ENCODE measurements around the gene RAB3A. TPM values are rescaled to one million over a fixed set of nuclear protein-coding genes. Genes with fewer than 3 reads are reported as not detected.

The RAB3A gene
- total and polyA plus RNA-seq, 9 of the 15 experiments (the other 6 are each of a cell fraction or from before 2014, with no cell fraction given) = 0.17 to 5.1 (median 0.90) TPM; not detected in 1

DNA sequence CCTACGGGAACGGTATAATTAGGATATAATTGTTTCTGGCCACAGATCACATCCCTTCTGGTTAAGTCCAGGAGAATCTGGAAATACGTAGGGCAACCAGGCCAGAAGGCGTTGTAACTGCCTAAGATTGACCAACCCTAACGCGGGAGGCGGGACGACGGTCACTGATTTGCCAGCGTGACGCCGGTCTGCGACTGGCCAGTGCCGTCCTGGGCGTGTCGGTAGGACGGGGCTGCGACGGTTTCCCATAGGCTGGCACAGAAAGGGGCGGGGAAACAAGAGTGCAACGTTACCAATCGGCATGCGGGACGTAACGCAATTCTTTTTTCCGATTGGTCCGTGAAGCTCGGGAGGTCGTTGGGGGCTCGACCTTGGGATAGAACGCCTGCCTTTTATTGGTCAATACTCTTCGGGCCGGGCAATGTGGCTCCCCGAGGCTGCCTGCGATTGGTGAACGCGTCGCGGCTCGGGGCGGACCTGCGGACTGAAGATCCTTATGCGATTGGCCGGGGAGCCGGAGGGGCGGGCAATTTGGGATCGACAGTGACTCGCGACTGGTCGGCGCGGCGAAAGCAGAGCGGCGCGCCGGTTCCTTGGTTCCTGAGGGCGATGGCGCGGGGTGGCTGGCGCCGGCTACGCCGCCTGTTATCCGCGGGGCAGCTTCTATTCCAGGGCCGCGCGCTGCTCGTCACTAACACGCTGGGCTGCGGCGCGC is 11.0 kb downstream of the RAB3A start, which contains the start of gene MPV17L2 (continued):
- TF ChIP-seq, protein P1, sequence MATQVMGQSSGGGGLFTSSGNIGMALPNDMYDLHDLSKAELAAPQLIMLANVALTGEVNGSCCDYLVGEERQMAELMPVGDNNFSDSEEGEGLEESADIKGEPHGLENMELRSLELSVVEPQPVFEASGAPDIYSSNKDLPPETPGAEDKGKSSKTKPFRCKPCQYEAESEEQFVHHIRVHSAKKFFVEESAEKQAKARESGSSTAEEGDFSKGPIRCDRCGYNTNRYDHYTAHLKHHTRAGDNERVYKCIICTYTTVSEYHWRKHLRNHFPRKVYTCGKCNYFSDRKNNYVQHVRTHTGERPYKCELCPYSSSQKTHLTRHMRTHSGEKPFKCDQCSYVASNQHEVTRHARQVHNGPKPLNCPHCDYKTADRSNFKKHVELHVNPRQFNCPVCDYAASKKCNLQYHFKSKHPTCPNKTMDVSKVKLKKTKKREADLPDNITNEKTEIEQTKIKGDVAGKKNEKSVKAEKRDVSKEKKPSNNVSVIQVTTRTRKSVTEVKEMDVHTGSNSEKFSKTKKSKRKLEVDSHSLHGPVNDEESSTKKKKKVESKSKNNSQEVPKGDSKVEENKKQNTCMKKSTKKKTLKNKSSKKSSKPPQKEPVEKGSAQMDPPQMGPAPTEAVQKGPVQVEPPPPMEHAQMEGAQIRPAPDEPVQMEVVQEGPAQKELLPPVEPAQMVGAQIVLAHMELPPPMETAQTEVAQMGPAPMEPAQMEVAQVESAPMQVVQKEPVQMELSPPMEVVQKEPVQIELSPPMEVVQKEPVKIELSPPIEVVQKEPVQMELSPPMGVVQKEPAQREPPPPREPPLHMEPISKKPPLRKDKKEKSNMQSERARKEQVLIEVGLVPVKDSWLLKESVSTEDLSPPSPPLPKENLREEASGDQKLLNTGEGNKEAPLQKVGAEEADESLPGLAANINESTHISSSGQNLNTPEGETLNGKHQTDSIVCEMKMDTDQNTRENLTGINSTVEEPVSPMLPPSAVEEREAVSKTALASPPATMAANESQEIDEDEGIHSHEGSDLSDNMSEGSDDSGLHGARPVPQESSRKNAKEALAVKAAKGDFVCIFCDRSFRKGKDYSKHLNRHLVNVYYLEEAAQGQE (IDR thresholded peaks at IDR 0.05; ENCODE audit: borderline replicate concordance) = peak; percentile 74
- TF ChIP-seq, protein P1 (CRISPR knock-in tag; IDR thresholded peaks at IDR 0.05; ENCODE audit: low read depth) = no peak
- TF ChIP-seq NR3C1 (CRISPR knock-in tag; IDR thresholded peaks at IDR 0.05) (no peak), ZNF347 (CRISPR knock-in tag; IDR thresholded peaks at IDR 0.05; ENCODE audit: low read depth) (no peak), TCFL5 (CRISPR knock-in tag; conservative IDR thresholded peaks at IDR 0.05) (no peak), SAP30 (IDR thresholded peaks at IDR 0.05; ENCODE audit: borderline replicate concordance, insufficient read depth, low read depth, low read length, poor library complexity, severe bottlenecking) (peak; percentile 85), RBM25 (IDR thresholded peaks at IDR 0.05; ENCODE audit: low read depth, low read length, severe bottlenecking) (peak; percentile 99), EP400 (IDR thresholded peaks at IDR 0.05) (no peak), ZNF232 (CRISPR knock-in tag; IDR thresholded peaks at IDR 0.05) (no peak), ZNF174 (CRISPR knock-in tag; IDR thresholded peaks at IDR 0.05) (no peak), RFX7 (CRISPR knock-in tag; IDR thresholded peaks at IDR 0.05) (no peak), GABPB2 (CRISPR knock-in tag; conservative IDR thresholded peaks at IDR 0.05) (no peak)
- TF ChIP-seq, protein P2, sequence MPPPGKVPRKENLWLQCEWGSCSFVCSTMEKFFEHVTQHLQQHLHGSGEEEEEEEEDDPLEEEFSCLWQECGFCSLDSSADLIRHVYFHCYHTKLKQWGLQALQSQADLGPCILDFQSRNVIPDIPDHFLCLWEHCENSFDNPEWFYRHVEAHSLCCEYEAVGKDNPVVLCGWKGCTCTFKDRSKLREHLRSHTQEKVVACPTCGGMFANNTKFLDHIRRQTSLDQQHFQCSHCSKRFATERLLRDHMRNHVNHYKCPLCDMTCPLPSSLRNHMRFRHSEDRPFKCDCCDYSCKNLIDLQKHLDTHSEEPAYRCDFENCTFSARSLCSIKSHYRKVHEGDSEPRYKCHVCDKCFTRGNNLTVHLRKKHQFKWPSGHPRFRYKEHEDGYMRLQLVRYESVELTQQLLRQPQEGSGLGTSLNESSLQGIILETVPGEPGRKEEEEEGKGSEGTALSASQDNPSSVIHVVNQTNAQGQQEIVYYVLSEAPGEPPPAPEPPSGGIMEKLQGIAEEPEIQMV (tag; conservative IDR thresholded peaks at IDR 0.05; ENCODE audit: low read depth) = no peak
- TF ChIP-seq, protein P3, sequence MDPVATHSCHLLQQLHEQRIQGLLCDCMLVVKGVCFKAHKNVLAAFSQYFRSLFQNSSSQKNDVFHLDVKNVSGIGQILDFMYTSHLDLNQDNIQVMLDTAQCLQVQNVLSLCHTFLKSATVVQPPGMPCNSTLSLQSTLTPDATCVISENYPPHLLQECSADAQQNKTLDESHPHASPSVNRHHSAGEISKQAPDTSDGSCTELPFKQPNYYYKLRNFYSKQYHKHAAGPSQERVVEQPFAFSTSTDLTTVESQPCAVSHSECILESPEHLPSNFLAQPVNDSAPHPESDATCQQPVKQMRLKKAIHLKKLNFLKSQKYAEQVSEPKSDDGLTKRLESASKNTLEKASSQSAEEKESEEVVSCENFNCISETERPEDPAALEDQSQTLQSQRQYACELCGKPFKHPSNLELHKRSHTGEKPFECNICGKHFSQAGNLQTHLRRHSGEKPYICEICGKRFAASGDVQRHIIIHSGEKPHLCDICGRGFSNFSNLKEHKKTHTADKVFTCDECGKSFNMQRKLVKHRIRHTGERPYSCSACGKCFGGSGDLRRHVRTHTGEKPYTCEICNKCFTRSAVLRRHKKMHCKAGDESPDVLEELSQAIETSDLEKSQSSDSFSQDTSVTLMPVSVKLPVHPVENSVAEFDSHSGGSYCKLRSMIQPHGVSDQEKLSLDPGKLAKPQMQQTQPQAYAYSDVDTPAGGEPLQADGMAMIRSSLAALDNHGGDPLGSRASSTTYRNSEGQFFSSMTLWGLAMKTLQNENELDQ (CRISPR knock-in tag; IDR thresholded peaks at IDR 0.05; ENCODE audit: borderline replicate concordance) = no peak
- TF ChIP-seq, protein P4, sequence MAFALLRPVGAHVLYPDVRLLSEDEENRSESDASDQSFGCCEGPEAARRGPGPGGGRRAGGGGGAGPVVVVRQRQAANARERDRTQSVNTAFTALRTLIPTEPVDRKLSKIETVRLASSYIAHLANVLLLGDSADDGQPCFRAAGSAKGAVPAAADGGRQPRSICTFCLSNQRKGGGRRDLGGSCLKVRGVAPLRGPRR (CRISPR knock-in tag; IDR thresholded peaks at IDR 0.05) = no peak
